PC-9 (cell line): Measurements from ENCODE around the gene HELZ.
A peak's percentile ranks its signal among the peaks of the same experiment; 100 is the strongest.

ENCODE experiments used
- EZH2 ChIP-seq: fragments of 200-600 bp; sonication (generic); IDR thresholded peaks from 2 replicates; pipeline ENCODE4 v1.8.0; 2017; ENCODE audit warnings: antibody characterized with exemption, low read depth
- TF ChIP-seq, protein P1 (sequence below): fragments of 200-600 bp; sonication (generic); conservative IDR thresholded peaks from 2 replicates; pipeline ENCODE4 v1.6.1; 2017; ENCODE audit warnings: mixed run types, antibody characterized with exemption, mild to moderate bottlenecking, moderate library complexity

DNA sequence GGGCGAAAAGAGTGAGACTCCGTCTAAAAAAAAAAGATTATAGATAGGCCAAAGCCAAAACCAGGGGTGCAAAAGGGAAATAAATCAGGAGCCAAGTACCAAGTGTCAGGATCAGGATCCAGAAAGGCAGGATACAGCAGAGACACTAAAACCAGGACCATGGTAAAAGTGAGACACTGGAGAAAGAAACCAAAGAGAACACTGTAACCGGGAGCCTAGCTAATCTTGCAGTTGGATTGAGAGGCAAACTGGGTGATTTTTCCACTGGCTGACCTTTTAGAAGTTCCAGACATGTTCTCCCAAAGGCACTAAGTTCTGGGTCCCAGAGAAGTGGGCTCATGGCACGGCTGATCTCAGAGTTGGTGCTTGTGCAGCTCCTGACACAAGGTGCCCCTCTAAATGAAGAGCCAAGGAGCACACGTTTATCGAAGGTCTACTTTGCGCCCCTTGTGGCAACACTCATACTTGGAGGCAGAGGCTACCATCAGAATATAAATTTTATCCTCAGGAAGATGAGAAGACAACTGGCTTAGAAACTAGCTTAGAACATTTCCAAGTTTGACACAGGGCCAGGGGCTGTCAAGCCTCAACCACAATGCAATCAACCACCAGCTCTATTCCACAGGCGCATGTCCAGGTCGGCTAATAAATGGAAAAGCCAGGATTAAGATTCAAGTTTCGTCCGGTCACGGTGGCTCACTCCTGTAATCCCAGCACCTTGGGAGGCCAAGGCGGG is 27.5 kb upstream of the HELZ start:
- TF ChIP-seq, protein P1, sequence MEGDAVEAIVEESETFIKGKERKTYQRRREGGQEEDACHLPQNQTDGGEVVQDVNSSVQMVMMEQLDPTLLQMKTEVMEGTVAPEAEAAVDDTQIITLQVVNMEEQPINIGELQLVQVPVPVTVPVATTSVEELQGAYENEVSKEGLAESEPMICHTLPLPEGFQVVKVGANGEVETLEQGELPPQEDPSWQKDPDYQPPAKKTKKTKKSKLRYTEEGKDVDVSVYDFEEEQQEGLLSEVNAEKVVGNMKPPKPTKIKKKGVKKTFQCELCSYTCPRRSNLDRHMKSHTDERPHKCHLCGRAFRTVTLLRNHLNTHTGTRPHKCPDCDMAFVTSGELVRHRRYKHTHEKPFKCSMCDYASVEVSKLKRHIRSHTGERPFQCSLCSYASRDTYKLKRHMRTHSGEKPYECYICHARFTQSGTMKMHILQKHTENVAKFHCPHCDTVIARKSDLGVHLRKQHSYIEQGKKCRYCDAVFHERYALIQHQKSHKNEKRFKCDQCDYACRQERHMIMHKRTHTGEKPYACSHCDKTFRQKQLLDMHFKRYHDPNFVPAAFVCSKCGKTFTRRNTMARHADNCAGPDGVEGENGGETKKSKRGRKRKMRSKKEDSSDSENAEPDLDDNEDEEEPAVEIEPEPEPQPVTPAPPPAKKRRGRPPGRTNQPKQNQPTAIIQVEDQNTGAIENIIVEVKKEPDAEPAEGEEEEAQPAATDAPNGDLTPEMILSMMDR: peak; percentile 44; the same call in 1 of the 2 replicates
- no peak for TF ChIP-seq EZH2
